AG10803 (cell line): ENCODE results near the gene CIDEA.

Source experiments
- DNase-seq: peaks from one replicate; pipeline ENCODE4 v3.0.0; 2010; ENCODE audit warnings: low read depth
- H3K4me3 ChIP-seq: 2 replicates; pipeline ENCODE4 v1.5.1; 2011; ENCODE audit warnings: mild to moderate bottlenecking, low read length, control low read depth
- CTCF ChIP-seq: conservative IDR thresholded peaks from 2 replicates; pipeline ENCODE4 v1.5.1; 2011; ENCODE audit warnings: mild to moderate bottlenecking, low read length, control low read depth, inconsistent platforms

The CIDEA gene

GRCh38 chr18:12306752-12307700 is 52.9 kb downstream of the CIDEA start:
- peak; percentile 40 for TF ChIP-seq CTCF
- peak; percentile 79 for DNase-seq
- H3K4me3 ChIP-seq = peak overlapping the region; percentile 87

DNA sequence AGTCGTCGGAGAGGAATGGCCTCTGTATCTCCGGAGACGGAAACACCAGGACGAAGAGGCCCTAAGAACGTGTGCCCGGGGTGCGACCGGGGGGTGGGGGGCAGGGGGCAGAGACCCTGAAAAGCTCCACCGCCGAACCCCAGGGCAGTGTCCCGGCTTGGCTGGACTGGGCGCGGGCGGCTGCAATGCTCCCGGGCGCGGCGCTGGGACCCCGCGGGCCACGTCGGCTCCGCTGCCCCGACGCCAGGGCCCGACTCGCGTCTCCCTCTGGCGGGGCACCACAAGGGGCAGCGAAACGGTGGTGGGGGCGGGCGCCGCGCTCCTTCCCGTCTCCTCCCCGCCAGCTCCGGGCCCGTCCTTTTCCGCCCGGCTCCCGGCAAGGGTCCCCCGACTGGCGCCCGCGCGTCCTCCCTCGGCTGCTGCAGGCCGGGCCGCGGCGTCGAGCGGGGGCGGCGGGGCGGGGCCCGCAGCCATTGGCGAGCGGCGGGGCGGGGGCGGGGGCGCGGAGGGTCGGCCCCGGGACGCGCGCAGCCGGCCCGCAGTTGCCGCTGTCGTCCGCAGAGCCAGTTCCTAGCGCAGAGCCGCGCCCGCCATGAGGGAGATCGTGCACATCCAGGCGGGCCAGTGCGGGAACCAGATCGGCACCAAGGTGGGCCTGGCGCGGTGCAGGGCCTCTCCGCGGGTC is 53.7 kb downstream of the CIDEA start, which contains the start of gene TUBB6:
TUBB6 (plus strand) TSS at position 541 of the 685 bp plus-strand sequence; CDS start at position 593, 52 bp downstream.
- peak within 1 kb of the TSS; percentile 87 for H3K4me3 ChIP-seq
- no peak for TF ChIP-seq CTCF
- DNase-seq = peak; percentile 83

DNA sequence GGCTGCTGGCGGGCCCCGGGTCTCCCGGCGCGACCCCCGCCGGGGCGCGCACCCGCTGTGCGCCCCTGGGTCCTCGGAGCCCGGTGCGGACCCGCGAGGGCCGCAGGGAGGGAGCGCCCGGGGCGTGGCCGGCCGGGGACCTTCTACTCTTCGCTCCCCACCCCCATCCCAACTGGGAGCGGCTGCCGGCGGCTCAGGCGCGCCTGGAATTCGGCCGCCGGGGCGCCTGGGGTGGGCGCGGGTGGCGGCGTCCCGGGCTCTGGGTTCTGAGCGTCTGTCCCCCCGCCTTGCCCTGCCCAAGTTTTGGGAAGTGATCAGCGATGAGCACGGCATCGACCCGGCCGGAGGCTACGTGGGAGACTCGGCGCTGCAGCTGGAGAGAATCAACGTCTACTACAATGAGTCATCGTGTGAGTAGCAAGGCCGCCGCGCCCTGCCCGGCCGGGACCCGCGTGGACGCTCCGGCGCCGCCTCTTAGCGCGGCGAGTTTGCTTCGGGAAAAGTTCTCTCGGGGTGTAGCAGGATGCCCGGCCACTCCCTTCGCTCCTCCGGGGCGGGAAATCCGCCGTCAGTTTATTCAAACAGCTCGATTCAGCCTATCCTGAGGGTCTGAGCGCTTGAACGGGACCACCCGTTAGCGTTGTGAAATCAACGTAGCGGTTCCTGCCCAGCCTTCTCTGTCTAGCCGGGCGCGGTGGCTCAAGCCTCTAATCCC is 54.4 kb downstream of the CIDEA start:
- peak overlapping the region; percentile 87 for H3K4me3 ChIP-seq
- TF ChIP-seq CTCF = no peak
- DNase-seq = peak; percentile 92

DNA sequence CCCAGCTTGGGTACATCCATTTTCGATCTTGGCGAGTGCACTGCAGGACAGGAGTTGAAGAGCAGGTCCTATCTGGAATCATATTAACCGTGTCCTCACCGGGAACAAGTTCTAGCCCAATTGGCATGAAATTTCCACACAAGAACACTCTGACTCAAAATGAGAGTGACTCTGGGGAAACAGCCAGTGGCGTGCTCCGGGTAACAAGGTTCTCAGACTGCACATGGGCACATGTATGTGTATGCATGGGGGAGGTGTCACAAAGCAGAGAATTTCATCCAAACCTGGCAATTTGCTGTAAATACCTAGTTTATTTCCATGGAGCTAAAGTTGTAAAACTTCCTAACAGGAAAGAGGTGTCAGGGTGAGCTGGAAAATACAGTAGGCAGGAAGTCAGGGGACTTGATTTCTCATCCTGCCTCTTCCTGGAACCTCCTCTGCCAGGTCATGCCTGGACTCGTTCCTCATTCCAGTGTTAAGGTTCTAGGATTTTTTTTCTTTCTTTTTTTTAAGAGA is 55.6 kb downstream of the CIDEA start:
- H3K4me3 ChIP-seq = peak overlapping the region; percentile 87
- no peak for TF ChIP-seq CTCF
- peak; percentile 41 for DNase-seq

- H3K4me3 ChIP-seq = peak overlapping the region; percentile 35
- DNase-seq = no peak
- TF ChIP-seq CTCF = no peak
These were observed 56.6 kb downstream of the CIDEA start for GRCh38 chr18:12310762-12311161.

DNA sequence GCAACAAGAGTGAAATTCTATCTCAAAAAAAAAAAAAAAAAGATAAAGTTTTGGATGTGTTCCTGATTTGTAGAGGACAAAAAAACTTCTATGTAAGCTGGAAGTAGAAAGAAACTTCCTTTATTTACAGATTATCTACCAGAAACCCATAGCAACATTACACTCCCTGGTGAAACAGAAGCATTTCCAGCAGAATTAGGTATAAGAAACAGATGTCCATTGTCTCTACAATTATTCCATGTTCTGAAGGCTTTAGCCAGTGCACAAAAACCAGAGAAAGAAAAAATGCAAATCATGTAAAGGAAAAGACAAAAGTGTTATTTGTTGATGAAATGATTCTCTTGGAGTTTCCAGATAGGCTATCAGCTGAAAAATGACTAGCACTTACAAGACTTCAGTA is 58.8 kb downstream of the CIDEA start:
- TF ChIP-seq CTCF = no peak
- peak; percentile 67 for DNase-seq
- H3K4me3 ChIP-seq = no peak overlapping the region
